Measurements from ENCODE around the gene SLC25A51.
"Not testable (repeated sequence)": the region's sequence is repeated elsewhere in the genome, so short reads cannot be mapped to it uniquely, and the experiment has no call there.

The SLC25A51 gene

DNA sequence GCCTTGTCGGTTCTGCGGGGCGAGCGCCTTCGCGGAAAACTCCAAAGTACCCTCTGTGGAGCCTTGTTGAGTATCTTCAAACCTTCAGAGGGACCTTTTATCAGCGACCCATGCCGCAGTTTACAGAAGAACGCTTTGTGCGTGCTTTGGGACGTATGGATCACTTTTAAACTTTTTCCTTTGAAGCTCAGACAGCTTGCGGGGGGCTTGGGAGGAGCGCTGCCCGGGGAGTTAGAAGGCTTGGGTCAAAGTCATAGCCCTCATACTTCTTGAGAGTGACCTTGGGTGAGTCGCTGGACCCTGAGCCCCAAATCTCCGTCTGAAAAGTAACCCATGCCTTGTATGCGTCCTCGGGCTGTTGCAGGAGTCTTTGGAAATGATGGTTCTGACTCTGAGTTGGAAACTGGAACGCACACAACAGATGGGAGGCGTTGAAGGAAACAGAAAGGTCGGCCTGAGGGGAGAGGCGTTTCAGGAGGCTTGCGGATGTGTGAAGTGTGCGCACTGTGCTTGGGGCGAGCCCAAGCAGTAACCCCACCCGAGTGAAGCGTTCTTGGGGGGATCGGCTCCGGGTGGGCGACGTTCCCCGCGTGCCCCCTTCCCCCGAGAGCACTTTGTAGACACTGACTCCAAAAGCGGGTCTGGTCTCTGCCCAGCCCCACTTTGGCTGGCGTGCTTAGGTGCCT lies 661 bp upstream of the SLC25A51 start:
- DNase-seq (ENCODE audit: low read depth in 2 of 2): no peak

DNA sequence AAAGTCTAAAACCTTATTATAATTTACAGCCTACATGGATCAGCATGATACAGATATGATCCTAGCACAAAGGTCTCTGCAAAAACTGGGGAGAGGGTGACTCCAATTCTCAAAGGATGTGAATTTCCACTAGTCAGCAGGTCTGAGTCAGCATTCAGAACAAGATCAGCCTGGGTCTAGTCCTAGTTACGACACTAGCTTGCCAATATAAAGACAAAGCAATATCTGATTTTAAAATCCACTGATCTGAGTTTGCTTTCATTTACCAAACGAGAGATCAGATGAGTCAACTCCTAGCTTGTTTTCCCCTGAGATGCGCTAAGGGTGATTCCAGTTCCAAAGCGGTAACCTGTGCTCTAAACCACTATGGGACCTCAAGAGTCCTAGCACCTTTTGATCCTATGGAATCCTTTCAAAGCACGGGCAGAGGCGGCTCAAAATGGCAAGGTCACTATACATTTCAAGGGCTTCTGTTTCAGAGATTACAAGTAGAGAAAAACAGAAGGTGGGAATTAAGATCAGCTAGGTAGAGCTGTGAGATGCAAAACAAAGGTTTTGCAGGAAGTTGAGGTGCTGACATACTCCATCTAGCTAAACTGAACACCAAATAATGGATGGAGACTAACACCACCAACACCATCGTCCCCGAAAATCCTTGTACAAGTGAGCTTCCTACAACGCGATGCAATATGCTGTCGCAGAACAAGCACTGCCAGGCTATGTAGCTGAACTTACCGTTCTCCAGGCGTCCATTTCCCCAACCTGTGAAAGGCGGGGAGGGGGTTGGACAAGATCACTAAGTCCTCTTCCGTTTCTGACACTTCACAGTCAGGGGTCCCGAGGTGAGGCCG lies 906 bp downstream of the SLC25A51 start:
- no peak for DNase-seq (ENCODE audit: low read depth in 2 of 2)

DNA sequence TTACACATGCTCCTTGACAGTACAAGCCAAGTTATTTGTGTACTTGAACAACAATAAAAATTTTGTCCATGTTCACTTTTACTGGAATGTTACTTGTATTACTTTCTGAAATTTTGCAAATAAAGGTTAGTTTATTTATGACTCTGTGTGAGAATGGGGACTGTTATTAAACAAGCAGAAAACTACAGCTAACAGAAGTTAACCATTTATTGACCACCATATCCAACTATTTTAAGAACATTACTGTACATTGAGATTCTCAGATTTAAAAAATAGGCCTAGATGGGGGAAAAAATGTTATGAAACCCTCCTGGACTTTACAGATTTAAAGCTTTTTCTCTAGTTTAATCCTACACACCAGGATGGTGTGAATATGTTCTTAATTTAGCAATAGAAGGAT lies 1.8 kb downstream of the SLC25A51 start:
- no peak for DNase-seq (ENCODE audit: low read depth in 2 of 2)

DNA sequence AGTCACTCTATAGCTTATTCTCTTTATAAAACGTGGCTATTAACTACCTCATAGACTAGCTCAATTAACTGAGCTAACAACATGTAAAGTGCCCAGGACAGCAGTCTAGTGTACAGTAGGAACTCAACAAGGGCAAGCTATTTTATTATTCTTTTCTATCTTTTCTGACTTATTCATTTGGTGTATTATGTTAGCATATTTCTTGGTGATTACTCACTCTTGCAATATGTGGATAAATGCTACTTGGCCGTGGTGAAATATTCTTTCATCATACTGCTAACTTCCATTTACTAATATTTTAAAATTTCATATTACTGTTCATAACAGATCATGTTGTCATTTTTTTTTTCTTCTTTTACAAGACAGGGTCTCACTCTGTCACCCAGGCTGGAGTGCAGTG lies 4.9 kb downstream of the SLC25A51 start:
- no peak for DNase-seq (ENCODE audit: low read depth in 2 of 2)

DNA sequence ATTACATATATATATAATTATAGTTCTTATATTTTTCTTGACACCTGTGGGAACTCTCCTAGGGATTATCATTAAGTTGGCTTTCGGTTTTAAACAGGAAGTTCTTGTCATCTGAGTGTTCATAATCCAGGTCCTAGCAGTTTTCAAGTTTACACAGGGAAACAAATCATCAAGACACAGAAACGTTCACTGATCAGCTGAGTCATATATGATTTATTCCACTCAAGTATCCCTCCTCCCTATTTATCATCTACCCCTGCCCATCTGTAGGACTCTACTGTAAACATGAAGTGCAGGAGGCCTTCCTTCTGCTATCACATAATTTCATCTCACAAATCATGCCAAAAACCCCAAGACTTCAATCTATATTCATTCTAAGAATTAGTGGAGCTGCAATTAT lies 6.3 kb downstream of the SLC25A51 start:
- no peak for DNase-seq (ENCODE audit: low read depth in 2 of 2)

DNA sequence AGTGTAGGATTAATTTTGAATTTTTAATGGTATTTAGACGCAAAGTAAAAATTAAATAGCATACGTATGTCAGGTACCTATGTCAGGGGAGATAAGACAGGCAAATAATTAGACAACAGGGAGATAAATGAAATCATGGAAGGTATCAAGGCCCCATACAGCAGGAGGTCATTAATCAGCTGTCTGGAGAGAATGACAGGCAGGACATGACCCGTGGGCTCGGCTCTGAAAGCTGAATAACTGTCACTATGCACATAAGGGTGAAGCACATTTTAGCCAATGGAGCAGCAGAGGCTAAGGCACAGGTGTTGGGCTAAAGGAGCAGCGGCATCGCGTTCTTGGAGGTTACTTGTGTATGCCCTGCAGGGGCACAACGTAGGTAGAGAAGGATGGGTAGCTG lies 11.9 kb downstream of the SLC25A51 start:
- DNase-seq (ENCODE audit: low read depth in 2 of 2): no peak

DNA sequence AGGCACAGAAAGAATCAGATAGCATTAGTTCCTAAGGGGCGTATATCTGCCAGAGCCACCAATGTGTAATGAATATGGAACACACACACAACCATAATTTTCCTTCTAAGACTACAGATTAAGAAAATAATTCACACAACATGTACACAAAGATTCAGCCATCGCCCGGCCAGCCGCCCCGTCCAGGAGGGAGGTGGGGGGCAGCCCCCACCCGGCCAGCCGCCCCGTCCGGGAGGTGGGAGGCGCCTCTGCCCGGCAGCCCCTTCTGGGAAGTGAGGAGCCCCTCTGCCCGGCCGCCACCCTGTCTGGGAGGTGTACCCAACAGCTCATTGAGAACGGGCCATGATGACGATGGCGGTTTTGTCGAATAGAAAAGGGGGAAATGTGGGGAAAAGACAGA lies 12.9 kb downstream of the SLC25A51 start:
- not testable (repeated sequence) for DNase-seq (ENCODE audit: low read depth in 2 of 2)

DNA sequence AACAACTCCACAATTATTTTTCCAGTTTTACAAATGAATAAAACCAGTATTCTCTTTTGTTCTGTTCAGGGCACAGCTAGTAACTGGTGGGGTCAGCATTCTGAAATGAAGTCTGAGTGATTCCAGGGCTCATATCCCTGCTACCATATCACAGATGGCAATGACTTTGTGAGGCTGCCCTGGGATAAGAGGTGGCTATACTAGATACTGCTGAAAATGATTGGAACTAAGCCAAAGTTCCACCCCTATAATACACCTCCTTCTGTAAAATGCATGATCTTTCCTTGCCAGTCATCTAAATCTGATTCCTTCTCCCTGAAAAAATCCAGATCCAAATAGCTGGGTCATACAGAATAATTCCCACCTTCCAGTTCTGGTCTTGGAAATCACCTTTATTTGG lies 14.4 kb downstream of the SLC25A51 start:
- DNase-seq (ENCODE audit: low read depth in 2 of 2): no peak

DNA sequence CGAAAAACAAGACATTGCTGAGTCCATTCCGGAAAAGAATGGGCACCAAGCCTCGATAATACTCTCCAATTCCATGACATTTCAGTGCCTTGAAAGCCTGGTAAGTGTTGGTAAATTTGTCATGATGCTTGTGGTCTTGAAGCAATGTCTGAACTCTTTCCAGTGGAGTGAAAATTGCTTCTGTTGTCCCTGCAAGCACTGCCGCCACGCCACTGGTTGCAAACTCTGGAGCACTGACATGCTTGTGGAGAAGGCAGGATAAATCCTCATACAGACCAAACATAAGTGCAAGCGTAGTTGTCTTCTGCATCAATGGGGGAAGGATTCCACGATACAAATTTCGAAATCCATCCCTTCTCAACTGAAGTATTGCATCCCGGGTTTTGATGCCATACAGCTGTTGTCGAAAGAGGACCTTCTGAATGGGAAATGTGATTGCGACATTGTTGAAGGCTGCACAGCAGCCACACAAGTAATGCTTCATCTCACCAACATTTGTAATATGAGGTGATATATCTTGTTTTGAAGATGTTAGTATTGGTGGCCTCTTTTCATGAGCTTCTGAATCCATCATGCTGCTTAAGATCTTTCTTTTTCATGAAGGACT lies 15.8 kb downstream of the SLC25A51 start:
- not testable (repeated sequence) for DNase-seq (ENCODE audit: low read depth in 2 of 2)

DNA sequence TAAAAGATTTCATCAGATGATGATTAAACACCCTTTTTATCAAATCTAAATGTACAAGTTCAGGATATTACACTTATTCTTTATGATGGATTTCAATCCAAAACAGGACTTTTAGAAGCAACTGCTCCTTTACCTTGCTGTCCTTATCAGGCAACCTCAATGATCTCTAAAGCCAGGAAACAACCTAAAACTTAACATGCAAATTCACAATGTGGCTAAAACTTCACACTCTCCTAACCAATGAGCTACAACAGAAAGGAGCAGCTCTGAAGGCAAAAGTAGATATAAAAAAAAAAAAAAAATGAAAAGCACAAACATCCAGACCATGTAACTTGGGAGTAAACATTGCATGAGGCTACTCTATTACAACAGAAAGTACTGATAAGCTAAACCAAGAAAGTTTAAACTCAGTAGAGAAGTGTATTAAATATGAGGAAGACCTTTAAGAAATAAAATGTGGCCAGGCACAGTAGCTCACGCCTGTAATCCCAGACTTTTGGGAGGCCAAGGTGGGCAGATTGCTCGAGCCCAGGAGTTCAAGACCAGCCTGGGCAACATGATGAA lies 22.9 kb downstream of the SLC25A51 start:
- no peak for DNase-seq (ENCODE audit: low read depth in 2 of 2)

DNA sequence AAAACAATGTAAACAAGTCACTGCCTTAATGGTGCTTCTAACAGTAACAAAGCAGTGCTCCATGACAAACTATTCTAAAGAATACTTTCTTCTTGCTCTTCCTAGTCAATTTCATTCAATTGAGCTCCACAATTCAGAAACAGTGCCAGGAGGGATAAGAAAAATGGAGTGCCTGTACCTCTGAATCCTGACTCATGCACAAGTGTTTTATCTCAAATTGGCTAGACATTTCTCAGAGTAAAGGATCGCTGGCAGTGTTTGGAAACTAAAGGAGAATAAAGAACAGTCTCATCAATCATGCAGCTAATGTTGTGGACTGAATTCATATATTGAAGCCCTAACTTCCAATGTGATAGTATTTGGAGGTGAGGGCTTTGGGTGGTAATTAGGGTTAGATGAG lies 27.6 kb downstream of the SLC25A51 start:
- no peak for DNase-seq (ENCODE audit: low read depth in 2 of 2)

DNA sequence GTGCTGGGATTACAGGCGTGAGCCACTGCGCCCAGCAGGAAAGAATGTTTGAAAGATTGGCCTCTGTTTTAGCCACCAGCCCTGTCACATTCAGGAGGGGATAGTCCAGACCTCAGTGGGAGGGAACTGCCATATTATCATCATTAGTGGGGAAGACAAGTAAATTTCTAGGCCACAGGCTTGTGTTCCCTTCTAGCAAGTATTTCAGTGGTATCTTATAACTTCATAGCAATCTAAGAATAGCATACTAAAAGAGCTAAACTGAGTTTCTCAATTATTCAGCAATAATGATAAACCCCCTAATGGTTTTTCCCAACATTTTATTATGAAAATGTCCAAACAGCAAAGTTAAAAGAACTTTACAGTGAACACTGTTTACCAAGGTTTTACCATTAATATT lies 30.0 kb downstream of the SLC25A51 start:
- no peak for DNase-seq (ENCODE audit: low read depth in 2 of 2)

DNA sequence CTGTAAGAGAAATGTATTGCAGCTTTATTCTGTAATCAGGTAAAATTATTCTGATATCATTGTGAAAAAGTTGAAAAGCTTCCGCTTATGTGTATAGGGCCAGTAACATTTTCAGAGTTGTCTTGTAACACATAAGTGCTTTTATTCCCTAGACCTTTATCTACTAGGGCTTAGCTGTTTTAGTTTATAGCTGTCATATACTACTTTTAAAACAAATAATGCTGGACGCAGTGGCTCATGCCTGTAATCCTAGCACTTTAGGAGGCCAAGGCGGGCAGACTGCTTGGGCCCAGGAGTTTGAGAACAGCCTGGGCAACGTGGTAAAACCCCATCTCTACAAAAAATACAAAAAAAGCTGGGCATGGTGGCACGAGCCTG lies 33.1 kb downstream of the SLC25A51 start:
- no peak for DNase-seq (ENCODE audit: low read depth in 2 of 2)

DNA sequence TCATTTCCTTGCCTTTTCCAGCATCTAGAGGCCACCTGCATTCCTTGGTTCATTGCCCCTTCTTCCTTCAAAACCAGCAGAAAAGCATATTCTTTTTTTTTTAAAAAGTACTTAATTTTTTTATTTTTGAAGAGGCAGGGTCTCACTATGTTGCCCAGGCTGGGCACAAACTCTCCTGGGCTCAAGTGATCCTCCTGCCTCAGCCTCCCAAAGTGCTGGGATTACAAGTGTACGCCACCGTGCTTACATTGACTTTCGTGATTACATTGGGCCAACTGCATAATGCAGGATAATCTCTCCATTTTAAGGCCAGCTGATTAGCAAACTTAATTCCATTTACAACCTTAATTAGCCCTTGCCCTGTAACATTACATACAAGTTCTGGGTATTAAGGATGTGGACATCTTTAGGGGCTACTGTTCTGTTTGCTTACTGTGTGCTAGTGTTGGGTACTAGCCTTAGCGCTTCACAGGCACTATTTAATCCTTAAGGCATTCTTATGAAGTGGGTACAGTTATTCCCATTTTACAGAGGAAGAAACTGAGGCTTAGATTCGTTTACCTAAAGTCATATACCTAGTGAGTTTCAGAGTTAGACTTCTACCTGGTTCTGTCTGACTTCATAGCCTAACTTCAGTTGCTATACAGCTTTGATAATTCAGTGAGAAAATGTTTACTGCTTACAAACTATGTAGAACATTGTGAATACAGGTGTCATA lies 33.7 kb downstream of the SLC25A51 start:
- no peak for DNase-seq (ENCODE audit: low read depth in 2 of 2)

DNA sequence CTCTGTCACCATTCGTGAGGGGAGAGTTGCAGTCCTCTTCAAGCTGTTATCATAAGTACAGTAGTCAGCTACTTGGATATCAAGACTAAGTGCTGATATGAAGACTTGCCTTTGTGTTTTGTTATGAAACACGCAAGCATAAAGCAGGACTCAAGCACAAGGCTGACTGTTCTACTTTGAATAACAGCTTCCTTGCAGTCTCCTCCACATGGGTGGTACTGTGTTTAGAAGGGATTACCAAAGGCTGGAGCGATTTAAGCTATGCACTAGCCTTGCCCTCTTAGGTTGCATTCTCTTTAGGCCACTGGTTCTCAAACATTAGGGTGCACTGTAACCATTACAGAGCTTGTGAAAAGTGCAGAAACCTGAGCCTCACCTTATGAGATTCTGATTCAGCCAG lies 41.4 kb downstream of the SLC25A51 start:
- DNase-seq (ENCODE audit: low read depth in 2 of 2): no peak

DNA sequence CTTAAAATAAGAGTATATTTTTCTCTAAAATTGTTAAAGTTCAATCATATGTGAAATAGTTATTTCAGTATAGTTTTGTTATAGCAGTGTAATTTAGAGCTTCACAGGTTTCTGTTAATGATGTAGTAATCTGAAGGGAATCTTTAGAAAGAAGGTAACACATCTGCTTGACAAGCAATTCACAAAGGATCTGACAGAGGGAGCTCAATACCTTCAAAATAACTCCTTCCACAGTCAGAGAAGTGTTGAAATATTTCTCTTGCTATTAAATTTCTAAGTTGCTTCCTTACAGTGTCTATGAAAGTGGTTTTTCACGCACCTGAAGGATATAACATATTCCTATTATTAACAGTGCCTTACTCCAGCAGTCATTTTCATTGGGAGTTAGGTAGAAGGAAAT lies 44.9 kb downstream of the SLC25A51 start:
- no peak for DNase-seq (ENCODE audit: low read depth in 2 of 2)

DNA sequence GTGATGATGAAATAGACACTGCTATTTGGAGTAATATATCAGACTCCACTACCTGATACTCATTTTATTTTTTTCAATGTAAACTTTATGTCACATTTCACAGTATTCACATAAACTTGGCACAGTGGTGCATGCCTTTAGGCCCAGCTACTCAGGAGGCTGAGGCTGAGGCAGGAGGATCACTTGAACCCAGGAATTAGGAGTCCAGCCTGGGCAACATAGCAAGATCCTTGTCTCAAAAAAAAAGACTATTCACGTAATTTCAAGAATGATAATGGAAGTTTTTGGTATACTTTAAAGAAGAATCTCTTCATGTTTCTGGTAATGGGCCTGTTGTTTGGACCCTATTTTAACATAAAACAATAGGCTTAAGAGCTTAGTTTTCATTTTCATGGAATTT lies 47.4 kb downstream of the SLC25A51 start:
- DNase-seq (ENCODE audit: low read depth in 2 of 2): no peak

DNA sequence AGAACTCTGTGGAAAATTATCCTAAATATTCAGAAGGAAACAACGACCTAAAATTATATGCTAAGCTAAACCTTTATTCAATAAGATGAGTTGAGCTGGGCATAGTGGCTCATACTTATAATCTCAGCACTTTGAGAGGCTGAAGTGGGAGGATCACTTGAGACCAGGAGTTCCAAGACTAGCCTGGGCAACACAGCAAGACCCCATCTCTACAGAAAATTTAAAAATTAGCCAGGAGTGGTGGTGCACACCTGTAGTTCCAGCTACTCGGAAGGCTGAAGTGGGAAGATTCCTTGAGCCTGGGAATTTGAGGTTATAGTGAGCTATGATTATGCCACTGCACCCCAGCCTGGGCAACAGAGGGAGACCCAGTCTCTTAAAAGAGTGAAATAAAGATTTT lies 51.7 kb downstream of the SLC25A51 start:
- no peak for DNase-seq (ENCODE audit: low read depth in 2 of 2)

DNA sequence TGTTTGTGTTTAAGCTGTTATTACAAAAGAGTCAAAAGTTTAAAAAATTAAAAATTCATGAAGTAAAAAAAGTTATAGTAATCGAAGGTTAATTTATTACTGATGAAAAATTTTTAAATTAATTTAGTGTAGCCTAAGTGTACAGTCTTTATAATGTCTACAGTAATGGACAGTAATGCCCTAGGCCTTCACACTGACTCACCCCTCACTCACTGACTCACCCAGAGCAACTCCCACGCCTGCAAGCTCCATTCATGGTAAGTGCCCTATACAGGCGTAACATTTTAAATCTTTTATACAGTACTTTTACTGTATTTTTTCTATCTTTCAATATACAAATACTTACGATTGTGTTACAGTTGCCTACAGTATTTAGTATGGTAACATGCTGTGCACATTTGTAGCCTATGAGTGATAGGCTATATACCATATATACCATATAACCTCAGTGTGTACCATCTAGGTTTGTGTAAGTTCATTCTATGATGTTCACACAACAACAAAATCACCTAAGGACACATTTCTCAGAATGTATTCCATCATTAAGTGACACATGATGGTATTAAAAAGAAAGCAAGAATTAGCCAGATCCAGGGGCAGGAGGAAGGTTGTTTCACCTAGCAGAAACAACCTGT lies 63.2 kb downstream of the SLC25A51 start:
- no peak for DNase-seq (ENCODE audit: low read depth in 2 of 2)

DNA sequence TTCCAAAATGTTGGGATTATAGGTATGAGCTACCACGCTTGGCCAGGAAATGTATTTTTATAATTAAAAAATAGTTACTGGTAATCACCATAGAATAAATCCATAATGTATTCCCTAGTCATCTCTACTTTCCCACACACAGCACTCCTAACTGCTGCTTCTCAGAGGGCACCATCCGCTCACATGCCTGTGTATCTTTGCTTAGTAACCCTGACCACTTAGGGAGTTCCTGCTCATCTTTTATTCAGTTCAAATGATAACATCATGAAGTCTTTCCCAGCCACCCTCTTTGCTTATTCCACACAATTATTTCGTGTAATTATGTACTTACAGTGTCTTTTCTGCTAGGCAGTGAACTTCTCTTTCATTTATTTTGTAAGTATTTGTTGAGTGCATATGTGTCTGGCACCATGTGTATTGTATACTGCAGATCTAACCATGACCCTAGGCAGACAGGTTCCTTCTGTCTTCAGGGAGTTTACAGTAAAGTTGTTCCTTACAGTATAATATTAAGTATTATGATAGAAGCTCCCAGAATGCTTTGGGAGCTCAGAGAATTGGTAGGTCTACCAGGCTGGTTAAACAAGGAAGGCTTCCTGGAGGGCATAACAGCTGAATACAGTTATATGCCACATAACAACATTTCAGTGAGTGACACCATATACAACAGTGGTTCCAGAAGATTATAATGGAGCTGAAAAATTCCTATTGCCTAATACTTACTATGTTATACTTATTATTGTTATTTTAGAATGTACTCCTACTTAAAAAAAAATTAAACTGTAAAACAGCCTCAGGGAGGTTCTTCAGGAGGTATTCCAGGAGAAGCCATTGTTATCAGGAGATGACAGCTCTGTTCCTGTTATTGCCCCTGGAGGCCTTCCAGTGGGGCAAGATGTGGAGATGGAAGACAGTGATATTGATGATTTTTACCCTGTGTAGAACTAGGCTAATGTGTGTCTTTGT lies 64.1 kb downstream of the SLC25A51 start:
- DNase-seq (ENCODE audit: low read depth in 2 of 2): no peak

Measured in stimulated activated CD8-positive, alpha-beta memory T cell treated with anti-CD3 and anti-CD28 coated beads, Interleukin-7, amount 100 ng/mL, for 1 hour (primary cell).